Muscle layer of duodenum (tissue), 2 donors: ENCODE data around the gene MAP7.
"Not testable (repeated sequence)": the region's sequence is repeated elsewhere in the genome, so short reads cannot be mapped to it uniquely, and the experiment has no call there.

Experiments used
- H3K27ac ChIP-seq: one replicate; pipeline ENCODE4 v1.7.0; 2013; ENCODE audit warnings: mild to moderate bottlenecking, low read length
- H3K27me3 ChIP-seq: one replicate; pipeline ENCODE4 v1.7.0; 2013; ENCODE audit warnings: low read depth, mild to moderate bottlenecking, control low read depth, low read length
- H3K36me3 ChIP-seq, 2 donors: one replicate each; pipeline ENCODE4 v1.7.0; 2013; ENCODE audit warnings: low read length in 2 of 2, control low read depth in 1 of 2, mild to moderate bottlenecking in 1 of 2; ENCODE audit not compliant: insufficient read depth in 2 of 2, control insufficient read depth in 1 of 2
- H3K4me1 ChIP-seq, 2 donors: one replicate each; pipeline ENCODE4 v1.7.0; 2013; ENCODE audit warnings: low read length in 2 of 2, mild to moderate bottlenecking in 2 of 2, control low read depth in 1 of 2, moderate library complexity in 1 of 2; ENCODE audit not compliant: insufficient read depth in 2 of 2, control insufficient read depth in 1 of 2
- H3K4me3 ChIP-seq, 2 donors: one replicate each; pipeline ENCODE4 v1.7.0; 2013; ENCODE audit warnings: low read length in 2 of 2, low read depth in 1 of 2, mild to moderate bottlenecking in 1 of 2
- H3K9me3 ChIP-seq, 2 donors: one replicate each; pipeline ENCODE4 v1.7.0; 2013; ENCODE audit warnings: low read length in 2 of 2, control low read depth in 1 of 2, mild to moderate bottlenecking in 1 of 2; ENCODE audit not compliant: control insufficient read depth in 1 of 2
- donor health status: healthy.

MAP7 gene

DNA sequence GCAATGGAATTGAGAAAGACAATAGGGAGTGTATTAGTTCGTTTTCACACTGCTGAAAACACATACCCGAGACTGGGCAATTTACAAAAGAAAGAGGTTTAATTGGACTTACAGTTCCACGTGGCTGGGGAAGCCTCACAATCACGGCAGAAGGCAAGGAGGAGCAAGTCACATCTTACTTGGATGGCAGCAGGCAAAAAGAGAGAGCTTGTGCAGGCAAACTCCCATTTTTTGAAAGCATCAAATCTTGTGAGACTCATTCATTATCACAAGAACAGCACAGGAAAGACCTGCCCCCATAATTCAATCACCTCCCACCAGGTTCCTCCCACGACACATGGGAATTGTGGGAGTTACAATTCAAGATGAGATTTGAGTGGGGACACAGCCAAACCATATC lies 34.1 kb upstream of the MAP7 start:
- H3K4me1 ChIP-seq, H3K27ac ChIP-seq, H3K9me3 ChIP-seq, H3K4me3 ChIP-seq, H3K27me3 ChIP-seq: not testable (repeated sequence)
- H3K36me3 ChIP-seq: peaks cover 15 to 38% of the 10 kb centered on the region in 2 donors

DNA sequence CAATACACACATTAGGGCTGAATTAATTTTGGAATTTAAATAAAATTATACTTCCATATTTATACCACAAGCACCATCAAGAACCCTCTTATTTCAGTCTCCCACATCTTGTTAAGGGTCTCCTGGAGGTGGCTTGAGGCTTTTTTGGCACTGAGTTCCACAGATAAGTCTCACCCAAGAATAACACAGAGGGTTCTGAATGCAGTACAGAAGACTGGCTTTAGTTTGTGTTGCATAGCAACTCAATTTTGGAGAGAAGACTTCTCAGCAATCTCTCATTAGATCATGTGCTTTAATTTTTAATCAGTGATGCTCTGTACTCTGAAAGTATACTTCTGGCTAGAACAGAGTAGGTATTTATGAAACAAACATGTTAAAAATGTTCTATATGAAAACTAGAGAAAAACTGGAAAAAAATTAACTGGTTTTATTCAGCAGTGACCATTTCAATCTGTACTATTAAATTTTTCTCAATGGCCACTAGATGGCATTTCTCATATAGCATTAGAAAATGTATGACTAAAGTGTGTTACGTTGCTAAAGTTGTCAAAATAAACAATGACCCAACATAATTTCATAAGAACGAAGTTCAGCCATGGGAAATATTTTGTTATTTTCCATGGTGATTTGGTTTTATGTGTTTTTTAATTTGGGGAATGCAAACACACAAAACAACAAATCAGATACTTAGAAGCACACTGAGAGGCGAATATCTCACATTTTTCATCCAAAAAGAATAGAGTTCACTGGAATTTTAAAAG lies 32.7 kb upstream of the MAP7 start:
- Histone ChIP-seq H3K27me3 (no peaks in the 10 kb centered on the region), H3K27ac (peak overlapping the region; percentile 47), H3K36me3 (peaks cover 19 to 37% of the 10 kb centered on the region in 2 donors), H3K4me3 (no peak overlapping the region), H3K9me3 (no peaks in the 10 kb centered on the region), H3K4me1 (peaks cover 3% of the 10 kb centered on the region in 2 donors)

DNA sequence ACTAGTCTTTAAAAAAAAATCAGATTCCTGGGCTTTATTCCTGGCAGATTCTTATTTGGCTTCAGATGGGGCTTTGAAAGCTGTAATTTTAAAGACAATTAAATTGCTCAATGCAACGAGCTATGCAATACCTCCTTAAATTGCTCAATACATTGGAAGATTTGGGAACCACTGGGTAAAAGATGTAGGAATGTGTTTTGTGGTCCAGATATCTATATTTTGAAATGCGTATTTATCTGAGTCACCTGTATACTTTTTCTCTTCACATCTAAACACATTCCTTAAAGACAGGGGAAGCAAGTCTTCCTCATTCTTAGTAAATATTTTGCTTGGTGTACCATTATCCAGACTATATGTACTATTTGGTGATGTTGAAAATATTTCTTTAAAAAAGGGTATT lies 29.6 kb upstream of the MAP7 start:
- no peaks in the 10 kb centered on the region for H3K9me3 ChIP-seq
- peaks cover 3% of the 10 kb centered on the region in 2 donors for H3K4me1 ChIP-seq
- no peaks in the 10 kb centered on the region for H3K27me3 ChIP-seq
- H3K36me3 ChIP-seq: peaks cover 16 to 34% of the 10 kb centered on the region in 2 donors
- H3K4me3 ChIP-seq: no peak overlapping the region
- H3K27ac ChIP-seq: no peak overlapping the region

DNA sequence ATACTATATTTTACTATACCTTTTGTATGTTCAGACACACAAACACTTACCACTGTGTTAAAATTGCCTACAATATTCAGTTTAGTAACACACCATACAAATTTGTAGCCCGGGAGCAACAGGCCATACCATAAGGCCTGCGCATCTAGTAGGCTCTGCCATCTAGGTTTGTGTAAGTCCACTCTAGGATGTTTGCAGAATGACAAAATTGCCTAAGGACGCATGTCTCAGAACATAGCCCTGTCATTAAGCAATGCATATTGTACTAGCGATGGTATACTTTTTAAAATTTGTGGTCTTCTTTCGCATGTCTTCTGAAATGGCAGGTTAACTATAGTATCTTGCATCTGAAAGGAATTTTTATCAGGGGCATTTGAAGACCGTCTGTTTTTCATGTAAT lies 26.6 kb upstream of the MAP7 start:
- no peaks in the 10 kb centered on the region for H3K9me3 ChIP-seq
- no peak overlapping the region for H3K27ac ChIP-seq
- H3K27me3 ChIP-seq: no peaks in the 10 kb centered on the region
- H3K36me3 ChIP-seq: peaks cover 16 to 21% of the 10 kb centered on the region in 2 donors
- H3K4me3 ChIP-seq: no peak overlapping the region
- no peaks in the 10 kb centered on the region for H3K4me1 ChIP-seq

DNA sequence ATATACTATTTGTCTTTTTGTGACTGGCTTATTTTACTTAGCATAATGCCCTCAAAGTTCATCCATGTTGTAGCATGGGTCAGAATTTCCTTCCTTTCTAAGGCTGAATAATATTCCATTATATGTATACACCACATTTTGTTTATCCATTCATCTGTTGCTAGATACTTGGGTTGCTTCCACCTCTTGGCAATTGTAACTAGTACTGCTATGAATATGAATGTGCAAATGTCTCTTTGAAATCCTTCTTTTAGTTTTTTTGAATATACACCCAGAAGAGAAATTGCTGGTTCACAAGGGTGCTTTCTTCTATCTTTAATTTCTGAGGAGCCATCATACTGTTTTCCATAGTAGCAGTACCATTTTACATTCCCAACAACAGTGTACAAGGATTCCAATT lies 21.3 kb upstream of the MAP7 start:
- no peak overlapping the region for H3K4me3 ChIP-seq

DNA sequence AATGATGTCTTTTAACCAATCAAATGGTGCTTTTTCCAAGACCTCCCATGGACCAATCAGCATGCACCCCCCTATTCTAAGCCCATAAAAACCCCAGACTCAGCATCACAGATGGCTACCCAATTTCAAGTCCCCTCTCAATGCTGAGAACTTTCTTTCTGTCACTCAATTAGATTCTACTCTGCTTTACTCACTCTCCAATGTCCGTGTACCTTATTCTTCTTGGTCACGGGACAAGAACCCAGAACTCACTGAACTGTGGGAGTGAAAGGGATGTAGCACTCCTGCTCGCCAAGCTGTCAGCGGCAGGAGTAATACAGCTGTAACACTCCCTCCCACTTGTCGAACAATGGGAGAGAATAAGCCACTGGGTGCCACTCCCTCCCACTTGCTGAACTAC lies 20.8 kb upstream of the MAP7 start:
- Histone ChIP-seq H3K4me1 (no peaks in the 10 kb centered on the region), H3K36me3 (peaks cover 0 to 12% of the 10 kb centered on the region in 2 donors), H3K27ac (no peak overlapping the region), H3K9me3 (peaks cover 0 to 3% of the 10 kb centered on the region in 2 donors), H3K27me3 (no peaks in the 10 kb centered on the region), H3K4me3 (no peak overlapping the region)

More for the DNA sequence above, 21.3 kb upstream of the MAP7 start:
- peaks cover 0 to 9% of the 10 kb centered on the region in 2 donors for H3K36me3 ChIP-seq
- H3K27me3 ChIP-seq: no peaks in the 10 kb centered on the region
- H3K27ac ChIP-seq: no peak overlapping the region
- H3K4me1 ChIP-seq: no peaks in the 10 kb centered on the region
- H3K9me3 ChIP-seq: peaks cover 0 to 3% of the 10 kb centered on the region in 2 donors

DNA sequence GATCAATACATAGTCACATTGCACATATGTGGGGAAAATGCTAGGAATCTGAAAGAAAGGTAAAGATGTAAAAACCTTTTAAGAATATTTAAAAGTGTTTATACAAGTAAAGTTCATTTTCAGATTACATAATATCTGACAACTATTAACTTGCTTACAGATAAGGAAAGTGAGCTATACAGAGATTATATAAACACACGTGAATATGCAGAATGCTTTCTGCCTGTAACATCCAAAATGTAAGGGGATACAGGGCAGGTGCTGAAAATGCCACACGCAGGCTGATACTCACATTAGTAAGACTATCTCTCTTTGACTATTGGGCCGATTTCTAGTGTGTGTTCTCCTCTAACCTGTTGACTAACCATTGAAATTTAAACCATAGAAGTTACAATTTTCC lies 17.9 kb upstream of the MAP7 start:
- H3K9me3 ChIP-seq: peaks cover 0 to 3% of the 10 kb centered on the region in 2 donors
- no peaks in the 10 kb centered on the region for H3K4me1 ChIP-seq
- H3K36me3 ChIP-seq: peaks cover 0 to 14% of the 10 kb centered on the region in 2 donors
- no peak overlapping the region for H3K27ac ChIP-seq
- no peak overlapping the region for H3K4me3 ChIP-seq
- H3K27me3 ChIP-seq: no peaks in the 10 kb centered on the region

DNA sequence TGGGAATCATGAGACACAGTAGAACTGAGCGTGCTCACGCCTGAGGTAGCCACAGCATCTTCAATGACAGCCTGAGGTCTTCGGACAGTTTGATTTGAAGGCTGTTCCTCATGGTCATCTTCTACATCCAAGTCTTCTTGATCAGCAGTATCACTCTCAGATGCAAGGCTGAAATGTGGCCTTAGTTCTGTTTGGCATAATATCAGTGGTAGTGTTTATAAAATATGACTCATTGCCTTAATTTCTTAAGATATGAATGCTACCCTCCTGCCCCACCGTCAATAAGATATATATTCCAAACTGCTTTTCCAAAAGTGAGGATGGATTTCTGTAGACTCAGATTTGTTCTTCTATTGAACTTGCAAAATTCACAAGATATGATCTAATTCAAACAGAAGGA lies 17.5 kb upstream of the MAP7 start:
- H3K27me3 ChIP-seq: no peaks in the 10 kb centered on the region
- H3K4me1 ChIP-seq: no peaks in the 10 kb centered on the region
- H3K9me3 ChIP-seq: peaks cover 0 to 3% of the 10 kb centered on the region in 2 donors
- peaks cover 0 to 14% of the 10 kb centered on the region in 2 donors for H3K36me3 ChIP-seq
- H3K27ac ChIP-seq: no peak overlapping the region
- no peak overlapping the region for H3K4me3 ChIP-seq

DNA sequence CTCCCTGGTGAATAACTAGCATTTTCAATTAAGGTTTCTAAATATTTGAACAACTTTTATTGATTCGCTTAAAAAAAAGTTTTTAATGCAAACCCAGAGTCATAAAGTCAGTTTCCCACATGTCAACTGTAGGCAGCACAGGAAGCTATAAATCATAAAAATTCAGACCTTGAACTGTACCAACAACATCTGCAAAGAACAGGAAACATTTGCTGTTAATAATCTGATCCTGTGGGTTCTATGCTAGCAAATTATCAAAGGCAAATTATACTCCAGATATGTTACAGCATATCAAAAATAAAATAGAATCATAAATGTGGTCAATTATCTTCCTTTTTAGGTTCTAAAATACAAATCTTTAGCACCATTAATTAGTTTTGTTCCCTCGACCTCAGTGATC lies 16.6 kb upstream of the MAP7 start:
- no peaks in the 10 kb centered on the region for H3K4me1 ChIP-seq

DNA sequence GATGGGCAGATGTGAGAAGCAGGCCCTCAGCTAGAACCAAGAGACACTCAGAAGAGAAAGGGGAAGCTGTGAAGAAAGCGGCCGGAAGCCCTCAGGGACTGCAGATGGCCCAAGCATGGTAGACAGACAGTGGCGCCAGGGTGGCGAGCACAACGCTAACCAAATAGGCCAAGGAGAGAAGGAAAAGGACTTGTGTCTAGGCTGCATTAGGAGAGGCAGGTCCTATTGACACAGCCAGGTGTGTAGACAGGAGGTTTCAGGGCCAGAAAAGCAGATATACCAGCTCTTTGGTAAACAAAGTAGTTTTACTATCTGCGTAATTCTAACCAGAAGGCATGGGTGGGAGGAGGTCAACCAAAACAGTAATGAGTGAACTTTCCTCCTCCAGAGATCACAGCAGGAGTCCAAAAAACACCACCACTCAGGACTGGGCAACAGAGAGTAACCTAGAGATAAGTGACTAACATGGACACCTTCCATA lies 15.8 kb upstream of the MAP7 start:
- H3K4me3 ChIP-seq: no peak overlapping the region
- no peak overlapping the region for H3K27ac ChIP-seq
- no peaks in the 10 kb centered on the region for H3K27me3 ChIP-seq
- peaks cover 0 to under 1% of the 10 kb centered on the region in 2 donors for H3K9me3 ChIP-seq
- H3K36me3 ChIP-seq: peaks cover 3 to 9% of the 10 kb centered on the region in 2 donors
- H3K4me1 ChIP-seq: no peaks in the 10 kb centered on the region

More for the DNA sequence above, 16.6 kb upstream of the MAP7 start:
- Histone ChIP-seq H3K27me3 (no peaks in the 10 kb centered on the region), H3K9me3 (peaks cover 0 to 3% of the 10 kb centered on the region in 2 donors), H3K27ac (no peak overlapping the region), H3K36me3 (peaks cover 0 to 14% of the 10 kb centered on the region in 2 donors), H3K4me3 (no peak overlapping the region)

DNA sequence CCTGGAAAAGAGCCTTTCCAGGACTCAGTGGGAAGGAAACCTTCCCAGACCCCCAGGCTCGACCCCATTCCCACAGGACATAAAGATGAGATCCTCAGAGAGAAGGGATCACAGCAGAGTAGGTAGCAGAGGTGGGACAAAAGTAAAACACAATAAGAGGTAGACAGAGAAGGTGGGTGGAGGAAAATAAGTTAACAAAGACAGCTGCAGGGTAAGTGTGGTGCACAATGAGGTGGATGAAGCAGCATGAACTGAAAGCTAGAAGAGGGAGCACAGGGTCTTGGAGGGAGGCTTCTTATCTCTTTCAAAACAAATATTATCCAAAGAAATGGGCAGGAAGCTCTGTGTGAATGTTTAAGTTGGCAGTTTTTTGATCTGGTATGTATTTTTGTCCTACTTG lies 14.0 kb upstream of the MAP7 start:
- H3K4me1 ChIP-seq: no peaks in the 10 kb centered on the region
- no peak overlapping the region for H3K27ac ChIP-seq
- H3K4me3 ChIP-seq: no peak overlapping the region
- H3K27me3 ChIP-seq: no peaks in the 10 kb centered on the region
- no peaks in the 10 kb centered on the region for H3K9me3 ChIP-seq
- peaks cover 5 to 9% of the 10 kb centered on the region in 2 donors for H3K36me3 ChIP-seq
